ENCODE results near the gene PEX12.

- no peak for TF ChIP-seq CTCF (IDR thresholded peaks at IDR 0.05)
- no peak for TF ChIP-seq POLR2A (IDR thresholded peaks at IDR 0.05)
These were observed 29.4 kb downstream of the PEX12 start for GRCh38 chr17:35548978-35549377.
